ENCODE data around the gene OGFRL1. TPM values are rescaled to one million over a fixed set of nuclear protein-coding genes. Genes with fewer than 3 reads are reported as not detected.

Gene OGFRL1
- 5.9 and 8.3 TPM in 2 replicates for polyA plus RNA-seq
- polyA minus RNA-seq: 13.6 and 15.0 TPM in 2 replicates

DNA sequence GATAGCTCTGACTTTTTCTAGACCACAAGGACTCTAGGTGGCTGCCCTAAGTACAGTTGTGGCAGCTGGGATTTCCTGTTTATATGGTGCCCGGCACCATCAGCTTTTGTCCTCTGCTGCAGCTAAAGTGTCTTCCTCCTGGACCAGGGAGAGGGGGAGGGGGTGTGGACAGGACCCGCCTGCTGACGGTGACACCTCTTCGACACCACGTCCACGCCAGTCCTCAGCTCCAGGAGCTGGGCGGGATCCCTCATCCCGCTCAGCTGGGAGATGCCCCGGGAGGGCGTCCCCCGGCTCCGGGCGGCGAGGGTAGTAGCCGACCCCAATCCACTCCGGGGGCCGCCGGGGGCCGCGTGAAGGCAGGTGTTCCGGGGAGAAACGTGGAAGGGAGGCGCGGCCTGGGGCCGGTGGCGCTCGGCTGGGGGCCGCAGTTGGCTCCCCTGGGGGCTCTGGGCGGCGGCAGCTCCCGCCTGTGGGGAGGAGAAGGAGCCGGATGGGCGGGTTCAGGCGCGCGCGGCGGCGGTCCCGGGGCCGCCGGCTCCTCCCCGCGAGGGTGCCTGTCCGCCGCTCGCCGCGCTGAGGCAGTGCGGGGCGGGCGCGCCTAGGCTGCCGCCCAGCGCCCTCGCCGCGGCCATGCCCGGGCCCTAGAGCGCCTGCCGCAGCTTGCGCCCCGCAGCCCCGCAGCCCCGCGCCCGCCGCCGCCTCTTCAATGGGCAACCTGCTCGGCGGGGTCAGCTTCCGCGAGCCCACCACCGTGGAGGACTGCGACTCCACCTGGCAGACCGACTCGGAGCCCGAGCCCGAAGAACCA is at the start of gene OGFRL1:
Gene OGFRL1, plus strand, starts transcription at position 584 of the 811 bp plus-strand sequence. Its CDS starts 126 bp downstream, at position 710.
- H3K27ac ChIP-seq (ENCODE audit: low read length): peak within 1 kb of the TSS; percentile 40
- H2AFZ ChIP-seq (ENCODE audit: low read depth, low read length): no peak within 1 kb of the TSS
- no peaks in the 10 kb centered on the region for H3F3A ChIP-seq (ENCODE audit: insufficient read depth, low read length, poor library complexity, severe bottlenecking)
- no peaks in the 10 kb centered on the region for H3K79me2 ChIP-seq (replicated peaks; ENCODE audit: insufficient read depth, low read length)
- no peaks in the 10 kb centered on the region for H3K36me3 ChIP-seq (ENCODE audit: insufficient read depth, low read length)
- no peaks in the 10 kb centered on the region for H3K9me2 ChIP-seq (ENCODE audit: insufficient read depth, low read length)
- H3K9ac ChIP-seq (ENCODE audit: low read length): peak within 1 kb of the TSS; percentile 67
- no peaks in the 10 kb centered on the region for H3K27me3 ChIP-seq (ENCODE audit: insufficient read depth, low read depth, low read length)
- no peaks in the 10 kb centered on the region for H4K20me1 ChIP-seq (ENCODE audit: insufficient read depth)
- TF ChIP-seq EZH2 (IDR thresholded peaks at IDR 0.05; ENCODE audit: borderline replicate concordance, insufficient read depth, low read length, poor library complexity, severe bottlenecking) (no peak), POLR2AphosphoS5 (IDR thresholded peaks at IDR 0.05) (peak; percentile 11), MXI1 (conservative IDR thresholded peaks at IDR 0.05; ENCODE audit: poor library complexity, severe bottlenecking) (no peak), EP300 (conservative IDR thresholded peaks at IDR 0.05; ENCODE audit: poor library complexity, severe bottlenecking) (no peak), RAD21 (conservative IDR thresholded peaks at IDR 0.05) (peak; percentile 16), TAF1 (IDR thresholded peaks at IDR 0.05; ENCODE audit: low read depth) (no peak), SMC3 (conservative IDR thresholded peaks at IDR 0.05; ENCODE audit: poor library complexity) (no peak)
- TF ChIP-seq, protein P1, sequence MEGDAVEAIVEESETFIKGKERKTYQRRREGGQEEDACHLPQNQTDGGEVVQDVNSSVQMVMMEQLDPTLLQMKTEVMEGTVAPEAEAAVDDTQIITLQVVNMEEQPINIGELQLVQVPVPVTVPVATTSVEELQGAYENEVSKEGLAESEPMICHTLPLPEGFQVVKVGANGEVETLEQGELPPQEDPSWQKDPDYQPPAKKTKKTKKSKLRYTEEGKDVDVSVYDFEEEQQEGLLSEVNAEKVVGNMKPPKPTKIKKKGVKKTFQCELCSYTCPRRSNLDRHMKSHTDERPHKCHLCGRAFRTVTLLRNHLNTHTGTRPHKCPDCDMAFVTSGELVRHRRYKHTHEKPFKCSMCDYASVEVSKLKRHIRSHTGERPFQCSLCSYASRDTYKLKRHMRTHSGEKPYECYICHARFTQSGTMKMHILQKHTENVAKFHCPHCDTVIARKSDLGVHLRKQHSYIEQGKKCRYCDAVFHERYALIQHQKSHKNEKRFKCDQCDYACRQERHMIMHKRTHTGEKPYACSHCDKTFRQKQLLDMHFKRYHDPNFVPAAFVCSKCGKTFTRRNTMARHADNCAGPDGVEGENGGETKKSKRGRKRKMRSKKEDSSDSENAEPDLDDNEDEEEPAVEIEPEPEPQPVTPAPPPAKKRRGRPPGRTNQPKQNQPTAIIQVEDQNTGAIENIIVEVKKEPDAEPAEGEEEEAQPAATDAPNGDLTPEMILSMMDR (IDR thresholded peaks at IDR 0.05; ENCODE audit: poor library complexity, severe bottlenecking): peak; percentile 52
- TF ChIP-seq, protein P2, sequence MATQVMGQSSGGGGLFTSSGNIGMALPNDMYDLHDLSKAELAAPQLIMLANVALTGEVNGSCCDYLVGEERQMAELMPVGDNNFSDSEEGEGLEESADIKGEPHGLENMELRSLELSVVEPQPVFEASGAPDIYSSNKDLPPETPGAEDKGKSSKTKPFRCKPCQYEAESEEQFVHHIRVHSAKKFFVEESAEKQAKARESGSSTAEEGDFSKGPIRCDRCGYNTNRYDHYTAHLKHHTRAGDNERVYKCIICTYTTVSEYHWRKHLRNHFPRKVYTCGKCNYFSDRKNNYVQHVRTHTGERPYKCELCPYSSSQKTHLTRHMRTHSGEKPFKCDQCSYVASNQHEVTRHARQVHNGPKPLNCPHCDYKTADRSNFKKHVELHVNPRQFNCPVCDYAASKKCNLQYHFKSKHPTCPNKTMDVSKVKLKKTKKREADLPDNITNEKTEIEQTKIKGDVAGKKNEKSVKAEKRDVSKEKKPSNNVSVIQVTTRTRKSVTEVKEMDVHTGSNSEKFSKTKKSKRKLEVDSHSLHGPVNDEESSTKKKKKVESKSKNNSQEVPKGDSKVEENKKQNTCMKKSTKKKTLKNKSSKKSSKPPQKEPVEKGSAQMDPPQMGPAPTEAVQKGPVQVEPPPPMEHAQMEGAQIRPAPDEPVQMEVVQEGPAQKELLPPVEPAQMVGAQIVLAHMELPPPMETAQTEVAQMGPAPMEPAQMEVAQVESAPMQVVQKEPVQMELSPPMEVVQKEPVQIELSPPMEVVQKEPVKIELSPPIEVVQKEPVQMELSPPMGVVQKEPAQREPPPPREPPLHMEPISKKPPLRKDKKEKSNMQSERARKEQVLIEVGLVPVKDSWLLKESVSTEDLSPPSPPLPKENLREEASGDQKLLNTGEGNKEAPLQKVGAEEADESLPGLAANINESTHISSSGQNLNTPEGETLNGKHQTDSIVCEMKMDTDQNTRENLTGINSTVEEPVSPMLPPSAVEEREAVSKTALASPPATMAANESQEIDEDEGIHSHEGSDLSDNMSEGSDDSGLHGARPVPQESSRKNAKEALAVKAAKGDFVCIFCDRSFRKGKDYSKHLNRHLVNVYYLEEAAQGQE (IDR thresholded peaks at IDR 0.05; ENCODE audit: borderline replicate concordance): no peak
- peak within 1 kb of the TSS; percentile 32 for H3K4me2 ChIP-seq (ENCODE audit: low read length)
- H3K9me3 ChIP-seq (ENCODE audit: low read length): no peaks in the 10 kb centered on the region
- H3K4me3 ChIP-seq (ENCODE audit: low read length): peak within 1 kb of the TSS; percentile 72

DNA sequence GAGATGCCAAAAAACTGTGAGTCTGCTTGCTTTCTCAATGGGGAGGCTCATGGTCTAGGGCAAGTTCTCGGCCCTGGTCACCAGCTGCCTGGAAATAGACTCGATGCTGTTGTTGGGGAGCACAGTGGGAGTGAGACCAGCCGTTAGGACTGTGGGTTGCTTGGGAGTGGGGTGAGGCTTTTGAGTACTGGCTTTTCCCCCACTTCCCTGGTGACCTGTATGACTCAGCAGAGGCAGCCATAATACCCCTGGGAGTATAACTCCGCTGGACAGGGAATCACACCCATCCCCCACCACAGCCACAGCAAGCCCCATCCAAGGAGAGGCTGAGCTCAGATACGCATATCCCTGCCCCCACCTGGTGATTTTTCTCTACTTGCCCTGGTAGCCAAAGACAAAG is 48.9 kb upstream of the OGFRL1 start:
- Histone ChIP-seq H3K79me2 (replicated peaks; ENCODE audit: insufficient read depth, low read length) (no peaks in the 10 kb centered on the region), H3K36me3 (ENCODE audit: insufficient read depth, low read length) (no peaks in the 10 kb centered on the region), H3K9ac (ENCODE audit: low read length) (no peak overlapping the region), H3K27ac (ENCODE audit: low read length) (no peak overlapping the region), H3K27me3 (ENCODE audit: insufficient read depth, low read depth, low read length) (no peaks in the 10 kb centered on the region), H4K20me1 (ENCODE audit: insufficient read depth) (no peaks in the 10 kb centered on the region), H3K4me2 (ENCODE audit: low read length) (no peak overlapping the region), H3K9me3 (ENCODE audit: low read length) (no peaks in the 10 kb centered on the region), H2AFZ (ENCODE audit: low read depth, low read length) (no peak overlapping the region), H3K4me3 (ENCODE audit: low read length) (no peak overlapping the region), H3K9me2 (ENCODE audit: insufficient read depth, low read length) (no peaks in the 10 kb centered on the region), H3F3A (ENCODE audit: insufficient read depth, low read length, poor library complexity, severe bottlenecking) (no peaks in the 10 kb centered on the region)
- TF ChIP-seq POLR2AphosphoS5 (IDR thresholded peaks at IDR 0.05) (no peak), RAD21 (conservative IDR thresholded peaks at IDR 0.05) (no peak), EZH2 (IDR thresholded peaks at IDR 0.05; ENCODE audit: borderline replicate concordance, insufficient read depth, low read length, poor library complexity, severe bottlenecking) (no peak), MXI1 (conservative IDR thresholded peaks at IDR 0.05; ENCODE audit: poor library complexity, severe bottlenecking) (no peak), EP300 (conservative IDR thresholded peaks at IDR 0.05; ENCODE audit: poor library complexity, severe bottlenecking) (no peak), TAF1 (IDR thresholded peaks at IDR 0.05; ENCODE audit: low read depth) (no peak), SMC3 (conservative IDR thresholded peaks at IDR 0.05; ENCODE audit: poor library complexity) (no peak)
- TF ChIP-seq, protein P1 (IDR thresholded peaks at IDR 0.05; ENCODE audit: poor library complexity, severe bottlenecking): no peak
- TF ChIP-seq, protein P2 (IDR thresholded peaks at IDR 0.05; ENCODE audit: borderline replicate concordance): no peak
